Chondrocyte (in vitro differentiated cells): ENCODE measurements around the gene EFCC1. TPM values are rescaled to one million over a fixed set of nuclear protein-coding genes. Genes with fewer than 3 reads are reported as not detected.

Experiments
- DNase-seq: peaks from one replicate; pipeline ENCODE4 v3.0.0; 2021; ENCODE audit warnings: mixed read lengths, low spot score
- H3K27ac Mint-ChIP-seq: one replicate; pipeline ENCODE4 v1.8.0; 2021; ENCODE audit warnings: mild to moderate bottlenecking, moderate library complexity, mixed read lengths; ENCODE audit not compliant: unreplicated experiment
- H3K27me3 Mint-ChIP-seq: 2 replicates; pipeline ENCODE4 v1.8.0; 2021; ENCODE audit warnings: low read depth, mixed read lengths
- H3K36me3 Mint-ChIP-seq: 2 replicates; pipeline ENCODE4 v1.8.0; 2021; ENCODE audit warnings: low read depth, mixed read lengths
- H3K4me1 Mint-ChIP-seq: 2 replicates; pipeline ENCODE4 v1.8.0; 2021; ENCODE audit warnings: low read depth, mild to moderate bottlenecking, mixed read lengths
- H3K4me3 Mint-ChIP-seq: one replicate; pipeline ENCODE4 v1.8.0; 2021; ENCODE audit warnings: mild to moderate bottlenecking, moderate library complexity, mixed read lengths; ENCODE audit not compliant: unreplicated experiment
- H3K9me3 Mint-ChIP-seq: 2 replicates; pipeline ENCODE4 v1.8.0; 2021; ENCODE audit warnings: low read depth, mixed read lengths
- total RNA-seq: library from RNA; stranded (reverse); gene quantifications from 3 replicates; pipeline ENCODE4 v1.2.1, GENCODE V29; 2021
- TF ChIP-seq, protein P1 (sequence below): fragments of 200-600 bp; sonication (generic); IDR thresholded peaks from 2 replicates; pipeline ENCODE4 v1.5.0; 2021; ENCODE audit warnings: antibody characterized with exemption, mild to moderate bottlenecking, moderate library complexity

EFCC1 gene
- total RNA-seq, 1 donor from 2014 or later, result not detected

DNA sequence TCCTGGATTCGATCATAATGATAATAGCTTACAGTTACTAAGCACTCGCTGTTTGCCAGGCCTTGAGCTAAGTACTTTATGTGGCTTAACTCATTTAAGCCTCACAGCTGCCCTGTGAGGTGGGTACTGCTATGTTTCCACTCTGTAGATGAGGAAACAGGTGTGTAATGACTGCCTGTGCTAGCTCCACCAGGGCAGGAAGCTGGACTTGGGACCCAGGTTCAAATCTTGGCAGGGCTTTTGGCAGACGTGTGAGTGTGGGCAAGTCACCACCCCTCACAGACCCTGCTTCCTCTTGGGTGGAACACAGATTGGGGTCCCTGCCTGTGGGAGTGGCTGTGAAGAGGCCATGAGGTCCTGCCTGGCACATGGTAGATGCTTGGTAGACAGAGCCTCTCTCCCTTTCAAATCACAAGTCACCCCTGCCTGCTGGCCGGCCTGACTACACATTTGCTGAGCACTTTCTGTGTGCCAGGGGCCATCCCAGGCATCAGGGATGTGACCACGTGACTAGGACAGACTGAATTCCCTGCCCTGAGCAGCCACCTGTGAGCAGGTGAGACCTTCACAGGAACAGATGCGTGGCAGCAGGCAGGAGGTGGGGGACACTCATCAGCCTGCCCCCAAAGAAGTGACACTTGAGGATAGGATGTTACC is 3.7 kb downstream of the EFCC1 start:
- H3K4me3 Mint-ChIP-seq, result no peak overlapping the region
- TF ChIP-seq, protein P1, sequence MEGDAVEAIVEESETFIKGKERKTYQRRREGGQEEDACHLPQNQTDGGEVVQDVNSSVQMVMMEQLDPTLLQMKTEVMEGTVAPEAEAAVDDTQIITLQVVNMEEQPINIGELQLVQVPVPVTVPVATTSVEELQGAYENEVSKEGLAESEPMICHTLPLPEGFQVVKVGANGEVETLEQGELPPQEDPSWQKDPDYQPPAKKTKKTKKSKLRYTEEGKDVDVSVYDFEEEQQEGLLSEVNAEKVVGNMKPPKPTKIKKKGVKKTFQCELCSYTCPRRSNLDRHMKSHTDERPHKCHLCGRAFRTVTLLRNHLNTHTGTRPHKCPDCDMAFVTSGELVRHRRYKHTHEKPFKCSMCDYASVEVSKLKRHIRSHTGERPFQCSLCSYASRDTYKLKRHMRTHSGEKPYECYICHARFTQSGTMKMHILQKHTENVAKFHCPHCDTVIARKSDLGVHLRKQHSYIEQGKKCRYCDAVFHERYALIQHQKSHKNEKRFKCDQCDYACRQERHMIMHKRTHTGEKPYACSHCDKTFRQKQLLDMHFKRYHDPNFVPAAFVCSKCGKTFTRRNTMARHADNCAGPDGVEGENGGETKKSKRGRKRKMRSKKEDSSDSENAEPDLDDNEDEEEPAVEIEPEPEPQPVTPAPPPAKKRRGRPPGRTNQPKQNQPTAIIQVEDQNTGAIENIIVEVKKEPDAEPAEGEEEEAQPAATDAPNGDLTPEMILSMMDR, result no peak

DNA sequence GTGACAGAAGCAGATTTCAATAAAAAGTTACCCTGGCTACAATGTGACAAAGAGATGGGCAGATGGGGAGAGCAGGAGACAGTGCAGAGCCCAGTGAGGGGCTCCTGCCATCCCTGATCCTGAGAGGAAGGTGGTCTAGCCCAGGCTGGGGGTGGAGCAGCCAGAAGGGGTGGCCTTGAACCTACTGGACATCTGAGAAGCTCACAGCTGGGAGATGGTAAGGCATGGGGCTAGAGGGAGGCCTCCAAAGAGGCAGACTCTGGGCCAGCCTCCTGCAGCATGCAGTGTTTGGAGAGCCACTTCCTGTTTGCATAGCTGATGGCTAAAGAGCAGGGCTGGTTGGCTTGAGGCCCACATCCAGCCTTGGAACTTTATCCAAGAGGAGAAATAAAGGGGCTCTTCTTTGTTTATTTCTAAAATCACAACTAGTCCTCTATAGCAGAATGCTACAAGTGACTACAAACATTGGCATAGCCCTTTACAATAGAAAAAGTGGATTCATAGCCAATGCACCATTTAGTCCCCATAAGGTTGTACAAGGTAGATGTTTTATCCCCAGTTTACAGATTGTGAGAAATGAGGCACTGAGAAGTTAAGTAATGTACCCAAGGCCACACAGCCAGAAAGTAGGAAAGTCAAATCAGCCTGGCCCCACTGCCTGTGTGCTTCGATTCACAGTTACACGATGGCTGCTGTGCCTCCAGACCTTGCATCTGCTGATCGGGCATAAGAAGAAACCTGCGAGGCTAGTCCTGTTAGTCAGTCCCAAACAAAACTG is 4.6 kb downstream of the EFCC1 start:
- no peaks in the 10 kb centered on the region for H3K36me3 Mint-ChIP-seq
- H3K27ac Mint-ChIP-seq, result peak overlapping the region; percentile 49
- H3K27me3 Mint-ChIP-seq, result peaks cover 26% of the 10 kb centered on the region
- peak; percentile 39 for DNase-seq
- TF ChIP-seq, protein P1, result no peak
- H3K4me3 Mint-ChIP-seq, result no peak overlapping the region
- H3K9me3 Mint-ChIP-seq, result no peaks in the 10 kb centered on the region
- peaks cover 16% of the 10 kb centered on the region for H3K4me1 Mint-ChIP-seq

More for the DNA sequence above, 3.7 kb downstream of the EFCC1 start:
- peak; percentile 59 for DNase-seq
- H3K9me3 Mint-ChIP-seq, result no peaks in the 10 kb centered on the region
- H3K36me3 Mint-ChIP-seq, result no peaks in the 10 kb centered on the region
- H3K27me3 Mint-ChIP-seq, result peaks cover 36% of the 10 kb centered on the region
- H3K4me1 Mint-ChIP-seq, result peaks cover 20% of the 10 kb centered on the region
- no peak overlapping the region for H3K27ac Mint-ChIP-seq

DNA sequence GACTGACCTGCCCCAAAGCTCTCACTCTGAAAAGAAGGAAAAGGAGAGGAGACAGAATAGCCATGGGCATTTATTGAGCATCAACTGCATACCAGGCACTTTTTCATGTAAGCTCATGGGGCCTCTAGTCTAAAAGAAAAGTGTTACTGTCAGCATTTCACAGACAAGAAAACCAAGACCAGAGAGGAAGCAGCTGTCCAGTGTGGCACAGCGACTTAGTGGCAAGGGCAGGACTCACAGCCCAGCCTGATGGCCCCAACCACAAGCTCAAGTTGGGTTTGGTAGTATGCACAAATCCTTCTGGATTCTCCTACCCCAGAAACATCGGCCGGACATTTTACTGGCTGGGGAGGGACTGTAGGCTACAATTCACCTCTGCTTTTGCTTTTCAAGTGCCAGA is 5.8 kb downstream of the EFCC1 start:
- Mint-ChIP-seq H3K27me3 (peaks cover 23% of the 10 kb centered on the region), H3K27ac (no peak overlapping the region), H3K9me3 (no peaks in the 10 kb centered on the region), H3K4me1 (peaks cover 15% of the 10 kb centered on the region), H3K36me3 (no peaks in the 10 kb centered on the region), H3K4me3 (no peak overlapping the region)
- TF ChIP-seq, protein P1, result no peak
- peak; percentile 11 for DNase-seq

DNA sequence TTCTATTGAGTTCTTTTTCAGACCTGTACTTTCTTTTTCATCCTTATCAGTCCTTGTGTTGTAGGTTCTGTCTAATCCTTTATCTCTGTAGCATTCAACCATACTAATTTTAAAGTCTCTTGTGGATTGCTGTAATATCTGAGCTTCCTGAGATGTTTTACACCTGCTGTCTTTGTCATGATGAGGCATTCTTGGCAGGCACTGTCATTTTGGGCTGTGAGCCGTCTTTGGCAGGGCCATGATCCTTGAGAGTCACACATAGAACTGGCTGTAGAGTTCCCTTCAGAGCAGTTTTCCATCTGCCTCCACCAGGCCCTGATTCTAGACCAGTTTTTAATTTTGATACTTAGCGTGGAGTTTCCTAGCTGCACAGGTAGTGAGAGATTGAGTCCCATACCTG is 6.7 kb downstream of the EFCC1 start:
- H3K4me3 Mint-ChIP-seq, result no peak overlapping the region
- H3K36me3 Mint-ChIP-seq, result no peaks in the 10 kb centered on the region
- H3K4me1 Mint-ChIP-seq, result peaks cover 9% of the 10 kb centered on the region
- no peak for DNase-seq
- no peak overlapping the region for H3K27ac Mint-ChIP-seq
- TF ChIP-seq, protein P1, result no peak
- H3K27me3 Mint-ChIP-seq, result peaks cover 15% of the 10 kb centered on the region
- no peaks in the 10 kb centered on the region for H3K9me3 Mint-ChIP-seq

DNA sequence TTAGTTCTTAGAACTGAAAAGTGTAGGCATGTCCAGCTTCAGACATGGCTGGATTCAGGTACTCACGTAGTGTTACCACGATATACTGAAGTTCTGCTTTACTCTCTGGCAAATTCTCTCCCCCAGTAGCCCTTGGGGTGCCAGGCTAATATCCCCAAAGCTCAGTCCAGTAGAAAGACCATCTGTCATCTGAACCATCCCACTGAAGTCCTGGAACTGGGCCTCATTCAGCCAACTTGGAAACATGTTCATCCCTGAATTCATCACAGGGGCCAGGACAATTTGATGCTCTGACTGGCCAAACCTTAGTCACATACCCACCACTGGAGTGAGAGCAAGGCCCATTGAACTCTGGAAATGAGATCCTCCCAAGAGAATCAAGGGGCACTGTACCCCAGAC is 8.2 kb downstream of the EFCC1 start:
- peaks cover 9% of the 10 kb centered on the region for H3K4me1 Mint-ChIP-seq
- TF ChIP-seq, protein P1, result no peak
- H3K9me3 Mint-ChIP-seq, result no peaks in the 10 kb centered on the region
- H3K27ac Mint-ChIP-seq, result no peak overlapping the region
- no peak for DNase-seq
- peaks cover 9% of the 10 kb centered on the region for H3K27me3 Mint-ChIP-seq
- H3K36me3 Mint-ChIP-seq, result no peaks in the 10 kb centered on the region
- no peak overlapping the region for H3K4me3 Mint-ChIP-seq
